Measurements from ENCODE around the gene ABLIM1.
"Not testable (repeated sequence)": the region's sequence is repeated elsewhere in the genome, so short reads cannot be mapped to it uniquely, and the experiment has no call there.

ABLIM1 gene

DNA sequence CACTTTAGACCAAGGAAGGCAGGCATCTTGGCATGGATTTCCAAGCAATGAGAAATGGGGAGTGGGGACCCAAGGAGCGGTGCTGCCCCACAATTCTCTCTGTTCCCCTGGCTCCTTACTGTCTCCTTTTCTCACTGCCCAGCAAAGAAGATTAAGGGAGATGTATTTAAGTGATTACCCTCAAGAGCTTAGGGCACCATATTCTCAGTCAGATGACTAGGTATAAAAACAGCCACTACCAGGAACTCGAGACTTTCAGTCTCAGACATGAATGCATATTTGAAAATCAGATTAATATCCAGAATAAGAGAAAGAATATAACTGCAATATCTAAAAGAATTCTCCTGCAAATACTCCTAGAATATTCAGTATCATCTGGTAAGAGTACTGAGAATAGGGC is at the start of gene ABLIM1:
Gene ABLIM1 (minus strand): TSS at position 101 of the 400 bp plus-strand sequence. CDS start 75 bp downstream, at position 26.
- no peak for DNase-seq

DNA sequence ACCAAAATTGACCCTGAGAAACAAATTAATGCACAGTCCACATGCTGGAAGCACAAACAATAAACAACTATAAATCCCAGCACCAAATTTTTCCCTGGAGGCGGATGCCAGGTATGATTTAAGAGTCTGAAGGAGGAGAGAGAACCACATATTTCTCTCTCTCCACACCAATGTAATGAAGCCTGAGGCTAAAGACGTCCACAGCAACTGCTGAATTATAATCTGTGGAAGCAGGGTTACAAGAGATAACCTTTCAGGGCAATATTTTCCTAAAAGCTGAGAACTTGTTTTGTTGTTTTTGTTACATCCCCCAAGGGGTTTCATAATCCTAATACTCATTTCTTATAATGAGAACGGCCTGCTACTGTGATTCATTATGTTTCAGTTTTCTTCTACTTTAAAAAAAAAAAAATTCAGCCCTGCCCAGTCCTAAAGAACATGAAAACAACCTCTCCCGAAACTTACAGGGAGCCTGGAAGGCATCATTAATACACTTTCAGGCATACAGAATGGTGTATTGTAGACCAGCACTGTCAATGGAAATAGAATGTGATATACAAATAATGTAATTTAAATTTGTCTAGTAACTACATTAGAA is 48.5 kb upstream of the ABLIM1 start:
- DNase-seq, result no peak

DNA sequence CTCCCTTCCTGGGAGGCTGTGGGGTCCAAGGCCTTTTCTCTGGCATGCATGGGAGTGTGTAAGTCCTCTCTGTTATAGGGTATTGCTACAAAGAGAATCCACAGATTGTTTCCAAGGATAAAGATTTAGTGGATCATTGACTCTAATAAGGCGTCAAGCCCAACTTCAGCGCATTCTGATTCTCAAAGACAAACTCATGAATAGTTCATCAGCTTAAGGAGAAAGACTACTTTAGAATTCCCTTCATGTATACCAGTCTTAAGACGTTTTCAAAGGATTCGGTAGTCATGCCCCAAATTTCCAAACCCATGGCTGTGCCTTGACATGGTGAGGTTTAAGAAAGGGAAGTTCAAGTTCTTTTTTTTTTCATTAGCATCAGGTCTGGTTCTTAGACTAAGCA is 46.6 kb upstream of the ABLIM1 start:
- no peak for DNase-seq

DNA sequence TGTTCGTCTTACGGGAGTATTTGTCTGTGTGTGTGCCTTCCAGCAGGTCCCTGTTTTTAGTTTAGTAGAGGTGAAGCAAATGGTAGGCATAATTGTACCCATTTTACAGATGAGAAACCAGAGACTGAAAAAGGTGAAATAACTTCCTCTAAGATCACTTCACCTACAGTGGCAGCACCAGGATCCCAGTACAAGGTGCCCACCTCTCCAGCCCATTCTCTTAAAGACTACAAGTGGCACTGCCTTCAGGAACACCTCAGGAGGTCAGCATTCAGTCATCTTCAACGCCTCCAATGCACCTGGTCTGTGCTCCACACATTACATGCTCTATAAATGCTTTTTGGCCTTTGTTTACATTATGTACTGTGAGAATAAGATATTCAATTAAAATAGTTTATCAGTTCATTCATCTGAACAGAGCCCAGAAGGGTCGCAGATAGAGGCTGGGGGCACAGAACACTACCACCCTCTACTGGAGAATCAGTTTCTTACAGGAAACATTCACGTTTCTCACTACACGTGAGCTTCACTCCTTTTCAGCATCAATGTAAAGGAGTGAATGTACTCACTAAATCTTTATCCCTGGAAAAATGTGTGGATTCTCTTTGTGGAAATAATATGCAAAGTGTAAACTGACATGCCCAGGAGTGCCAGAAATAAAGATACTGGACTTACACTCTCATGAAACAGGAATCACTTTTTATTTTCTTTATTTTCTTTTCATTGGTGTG is 45.5 kb upstream of the ABLIM1 start:
- DNase-seq, result peak in 3 of 6 experiments; percentile 9 to 37 (median 26)

DNA sequence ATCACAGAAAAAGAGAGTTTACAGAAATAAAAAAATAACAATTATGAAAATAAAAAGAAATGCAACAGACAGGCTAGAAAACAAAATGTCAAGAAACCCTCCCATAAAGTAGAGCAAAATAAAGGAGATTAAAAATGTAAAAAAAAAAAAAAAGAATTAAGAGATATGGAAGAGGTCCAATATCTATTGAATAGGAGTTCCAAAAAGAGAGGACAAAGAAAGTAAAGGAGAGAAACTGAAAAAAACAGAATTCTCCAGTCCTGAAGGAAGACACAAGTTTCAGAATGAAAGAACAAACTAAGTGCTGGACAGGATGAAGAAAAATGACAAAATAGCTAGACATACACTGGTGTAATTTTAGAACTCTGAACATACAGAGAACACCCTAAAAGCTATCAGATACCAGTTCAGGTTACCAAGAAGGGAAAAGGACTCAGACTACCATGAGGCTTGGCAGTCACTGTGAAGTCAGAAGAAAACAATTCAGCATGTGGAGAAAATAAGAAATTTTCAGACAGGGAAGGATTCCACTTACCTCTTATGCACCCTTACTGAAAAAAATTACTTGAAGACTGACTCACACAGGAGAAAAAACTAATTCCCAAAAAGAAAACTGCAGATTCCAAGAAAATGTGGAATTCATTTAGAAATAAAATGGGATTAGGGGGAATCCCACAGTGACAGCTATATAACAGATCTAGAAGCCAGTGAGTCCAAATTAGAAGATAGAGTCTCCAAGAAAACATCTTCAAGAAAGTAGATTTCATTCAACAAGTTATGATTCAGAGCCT is 40.4 kb upstream of the ABLIM1 start:
- DNase-seq, result no peak

DNA sequence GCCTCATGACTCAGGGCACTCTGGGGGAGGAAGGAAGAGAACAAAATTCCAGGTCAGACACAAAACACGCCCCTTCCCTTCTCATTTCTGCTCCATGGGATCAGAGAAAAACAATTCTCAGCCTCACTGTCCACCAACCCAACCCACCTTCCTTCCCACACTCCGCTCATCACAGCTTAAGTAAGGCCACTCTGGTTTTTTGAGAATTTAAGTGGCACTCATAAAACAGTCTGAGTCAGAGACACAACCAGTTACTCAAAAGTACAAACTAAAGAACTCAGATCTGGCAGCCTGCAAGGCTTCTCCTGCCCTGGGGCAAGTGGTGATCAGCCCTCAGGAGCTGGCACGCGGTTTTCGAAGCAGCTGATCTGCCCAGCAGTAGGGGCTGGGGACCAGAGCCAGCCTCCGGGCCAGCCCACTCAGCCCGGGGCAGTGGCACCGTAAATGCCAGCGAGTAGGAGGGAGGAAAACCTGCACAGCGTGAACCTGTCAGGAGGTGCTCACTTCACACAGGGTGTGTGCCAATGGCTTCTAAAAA is 39.1 kb upstream of the ABLIM1 start:
- DNase-seq, result no peak

DNA sequence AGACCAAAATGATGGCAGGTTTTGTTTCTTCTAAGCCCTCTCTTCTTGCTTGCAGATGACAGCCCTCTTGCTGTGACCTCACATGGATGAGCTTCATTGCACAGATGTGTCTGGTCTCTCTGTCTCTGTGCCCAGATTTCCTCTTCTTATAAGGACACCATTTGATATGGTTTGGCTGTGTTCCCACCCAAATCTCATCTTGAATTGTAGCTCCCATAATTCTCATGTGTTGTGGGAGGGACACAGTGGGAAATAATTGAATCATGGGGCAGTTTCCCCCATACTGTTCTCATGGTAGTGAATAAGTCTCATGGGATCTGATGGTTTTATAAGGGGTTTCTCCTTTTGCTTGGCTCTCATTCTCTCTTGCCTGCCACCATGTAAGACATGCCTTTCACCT is 38.2 kb upstream of the ABLIM1 start:
- DNase-seq, result not testable (repeated sequence)

DNA sequence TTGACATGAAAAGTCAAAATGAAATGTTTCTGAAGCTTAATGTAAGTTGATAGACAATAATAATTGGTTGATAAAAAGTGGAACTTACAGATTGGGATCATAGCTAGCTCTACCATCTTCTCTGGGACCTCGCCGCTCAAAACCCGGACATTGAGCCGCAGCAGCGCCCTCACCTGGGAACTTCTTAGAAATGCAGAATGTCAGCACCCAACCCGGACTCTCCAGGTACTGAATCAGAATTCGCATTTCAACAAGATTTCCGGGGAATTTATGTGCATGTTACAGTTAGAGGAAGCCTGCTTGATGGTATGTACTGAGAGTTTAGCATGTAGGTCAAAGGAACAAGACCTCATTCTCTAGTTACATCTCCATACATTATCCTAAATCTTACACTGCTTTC is 36.7 kb upstream of the ABLIM1 start:
- DNase-seq, result peak in 2 of 6 experiments; percentile 2

DNA sequence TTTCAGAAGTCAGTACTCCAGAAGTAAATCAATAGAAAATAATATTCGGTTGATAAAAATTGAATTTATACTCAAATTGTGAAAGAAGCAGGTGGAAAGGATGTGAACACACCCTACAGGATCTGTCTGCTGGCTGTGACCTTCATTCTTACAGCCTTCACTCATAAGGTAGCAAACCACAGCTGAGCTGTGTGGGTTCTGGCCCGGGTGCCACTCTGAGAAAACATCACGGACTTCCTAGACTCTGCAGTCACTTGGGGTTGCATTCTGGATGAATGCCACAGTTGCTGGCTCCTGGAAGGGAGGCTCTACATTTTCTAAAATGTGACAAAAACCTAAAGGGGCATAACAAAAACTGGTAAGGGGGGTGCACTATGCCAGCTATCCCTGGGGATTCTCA is 36.0 kb upstream of the ABLIM1 start:
- DNase-seq, result peak in 1 of 6 experiments; percentile 2

DNA sequence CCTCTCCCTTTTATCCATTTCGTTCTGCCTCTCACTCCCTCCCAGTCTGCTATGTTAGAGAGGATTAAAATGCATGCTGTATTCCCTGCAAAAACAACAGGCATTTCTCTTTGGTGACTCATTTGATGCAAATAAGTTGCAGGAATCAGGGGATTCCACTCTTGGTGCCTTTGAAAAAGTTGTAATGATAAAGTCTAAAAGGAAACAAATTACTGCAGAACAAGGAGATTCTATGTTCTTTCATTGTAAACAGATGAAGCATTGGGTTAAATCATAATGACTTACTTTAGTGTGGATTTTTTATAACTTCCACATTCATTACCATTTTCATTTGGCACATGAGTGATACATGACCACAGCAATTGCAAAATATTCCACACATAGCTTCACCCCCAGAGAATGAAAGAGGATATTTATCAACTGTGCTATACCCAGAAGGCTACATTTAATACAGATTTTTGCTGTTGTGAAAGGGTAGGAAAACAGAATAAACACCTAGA is 33.4 kb upstream of the ABLIM1 start:
- DNase-seq, result no peak

DNA sequence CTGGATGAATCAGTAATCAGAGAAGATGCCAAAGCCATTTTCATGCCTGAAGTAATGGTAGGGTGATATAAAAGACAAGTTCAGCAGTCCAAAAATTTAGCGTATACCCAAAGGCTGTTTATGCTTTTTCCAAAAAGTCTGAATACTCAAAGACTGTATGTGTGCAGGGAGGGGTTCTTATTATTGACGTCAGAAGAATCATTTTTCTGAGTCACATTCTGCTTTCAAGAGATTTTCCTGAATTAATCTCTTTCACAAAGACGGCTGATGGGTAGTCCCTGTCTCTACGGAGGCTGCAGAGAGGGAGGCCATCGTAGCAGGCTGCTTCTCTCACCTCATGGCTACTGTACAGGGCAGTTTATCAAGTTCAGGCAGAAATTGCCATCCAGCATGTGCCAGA is 30.7 kb upstream of the ABLIM1 start:
- DNase-seq, result no peak

DNA sequence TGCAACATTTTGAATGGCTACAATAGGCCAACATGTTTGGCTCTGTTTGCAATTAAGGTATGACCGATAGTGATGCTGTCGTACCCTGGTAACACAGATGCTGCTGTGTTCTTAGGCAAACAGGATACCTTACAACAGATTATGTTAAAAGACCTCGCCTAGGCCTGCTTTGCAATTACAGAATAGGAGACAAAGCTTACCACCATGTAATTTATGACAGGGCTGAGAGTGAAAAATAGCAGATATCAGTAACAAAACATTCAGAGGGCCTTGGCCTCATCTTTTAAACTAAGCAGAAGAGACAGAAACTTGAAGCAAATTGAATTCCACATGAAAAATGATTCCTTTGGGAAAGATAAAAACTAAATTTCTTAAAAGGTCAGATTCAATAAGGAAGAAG is 29.4 kb upstream of the ABLIM1 start:
- DNase-seq, result no peak

DNA sequence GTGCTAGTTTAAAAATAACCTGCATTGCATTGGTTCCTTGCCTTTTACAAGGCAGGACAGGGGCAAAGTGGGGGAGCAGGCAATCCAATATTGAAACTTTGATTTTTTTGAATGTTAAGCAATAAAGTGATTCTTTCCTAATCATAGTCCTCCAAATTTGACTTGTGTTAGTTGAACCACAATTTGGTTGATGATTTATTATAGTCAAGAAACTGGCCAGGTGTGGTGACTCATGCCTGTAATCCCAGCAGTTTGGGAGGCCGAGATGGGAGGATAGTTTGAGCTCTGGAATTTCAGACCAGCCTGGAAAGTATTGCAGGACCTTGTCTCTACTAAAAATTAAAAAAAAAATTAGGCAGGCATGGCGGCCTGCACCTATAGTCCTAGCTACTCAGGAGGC is 27.9 kb upstream of the ABLIM1 start:
- DNase-seq, result no peak

DNA sequence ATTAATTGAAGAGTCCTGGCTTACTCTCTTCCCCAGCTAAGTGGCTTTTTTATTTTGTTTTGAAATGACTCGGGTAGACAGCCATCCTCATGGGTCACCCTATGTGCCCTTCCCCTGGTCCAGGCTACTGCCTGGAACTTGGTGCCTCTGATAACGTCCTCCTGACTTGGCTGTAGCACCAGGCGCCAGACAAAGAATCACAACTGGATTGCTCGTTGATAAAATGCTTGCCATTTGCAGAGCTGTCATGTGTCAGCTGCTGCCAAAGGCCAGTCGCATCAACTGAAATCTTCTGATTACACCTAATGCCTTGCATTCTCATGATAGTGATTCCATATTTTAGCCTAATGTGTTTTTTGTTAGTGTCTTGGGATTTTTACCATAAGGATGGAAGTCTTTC is 27.4 kb upstream of the ABLIM1 start:
- DNase-seq, result no peak

DNA sequence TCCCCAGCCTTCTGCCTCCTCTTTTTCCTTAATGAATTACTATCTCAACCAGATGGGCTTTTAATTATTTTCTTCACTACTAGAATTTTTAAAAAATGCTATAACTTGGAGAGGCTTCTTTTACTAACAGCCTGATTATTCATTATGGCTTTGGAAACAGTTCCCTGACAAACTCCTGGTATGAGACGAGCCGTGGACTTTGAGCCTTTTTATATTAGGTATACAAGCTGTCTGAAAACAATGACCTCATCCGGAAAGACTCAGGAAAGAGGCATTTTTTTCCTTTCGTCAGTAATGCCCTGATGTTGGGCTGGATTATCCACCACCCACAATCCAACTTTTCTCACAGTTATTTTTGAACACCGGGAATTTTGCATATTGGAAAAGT is 26.7 kb upstream of the ABLIM1 start:
- no peak for DNase-seq

DNA sequence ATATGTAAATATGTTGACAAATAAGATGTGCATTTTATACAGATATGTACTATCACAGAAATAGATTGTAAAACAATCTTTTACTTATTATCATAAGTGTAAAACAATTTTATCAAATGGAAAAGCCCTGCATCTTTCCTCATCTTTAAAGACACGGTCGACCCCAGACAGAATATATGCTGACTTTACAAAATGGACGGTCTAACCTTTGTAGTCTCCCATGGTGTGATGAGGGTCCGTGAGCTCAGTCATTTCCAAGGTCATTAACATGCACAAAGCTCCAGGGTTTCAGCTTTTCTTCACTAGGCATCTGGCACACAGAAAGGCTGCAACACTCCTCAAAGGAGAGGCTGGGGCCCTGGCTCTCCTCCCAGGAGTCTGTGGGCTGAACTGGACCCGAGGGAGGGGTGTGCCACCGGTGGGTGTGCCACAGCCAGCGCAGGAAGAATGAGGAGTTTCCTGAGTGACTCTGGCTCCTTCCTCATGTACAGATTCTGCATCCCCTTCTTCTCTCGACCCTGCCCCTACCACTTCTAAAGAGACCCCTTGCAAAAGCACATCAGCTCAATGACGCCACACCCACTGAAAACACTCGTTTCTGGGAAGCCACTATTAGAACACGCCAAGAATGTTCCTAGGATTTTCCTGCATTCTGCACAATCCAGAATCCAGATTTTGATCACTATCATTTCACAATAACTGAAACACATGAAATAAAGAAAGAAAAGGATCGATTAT is 26.2 kb upstream of the ABLIM1 start:
- DNase-seq, result no peak

DNA sequence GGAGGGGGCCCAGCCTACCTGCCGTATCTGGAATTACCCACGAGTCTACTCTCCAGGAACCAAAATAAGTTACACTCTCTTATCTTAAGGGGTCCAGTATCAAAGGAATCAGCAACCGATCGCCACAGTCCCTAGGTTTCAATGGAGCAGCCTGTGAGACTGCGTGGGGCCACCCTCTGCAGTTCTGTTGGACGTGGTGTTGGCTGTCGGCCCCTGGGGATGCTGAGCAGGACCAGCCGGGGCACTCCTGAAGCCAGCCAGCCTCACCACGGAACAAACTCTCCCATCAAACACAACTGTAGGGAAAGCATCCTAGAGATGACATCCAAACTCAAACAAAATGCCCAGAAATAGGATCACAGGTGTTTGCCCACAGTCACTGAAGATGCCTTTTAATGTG is 25.5 kb upstream of the ABLIM1 start:
- DNase-seq, result no peak

DNA sequence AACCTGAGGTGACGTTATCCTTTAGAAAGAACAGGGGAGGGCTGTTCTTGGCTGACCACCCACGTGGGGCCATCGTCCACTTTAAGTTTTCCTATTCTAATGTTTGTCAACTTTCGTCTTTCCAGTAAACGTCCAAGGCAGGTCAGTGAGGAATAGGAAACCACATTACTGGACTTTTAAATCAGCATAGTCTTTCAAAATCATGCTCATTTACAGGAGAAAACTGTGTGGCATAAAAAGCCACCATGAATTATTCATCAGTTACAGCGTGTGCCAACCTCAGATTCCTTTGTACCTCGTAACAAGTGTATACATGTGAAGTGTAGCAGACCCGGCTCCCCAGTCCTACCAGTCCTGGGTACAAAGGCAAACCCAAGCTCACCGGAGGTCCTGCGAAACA is 25.1 kb upstream of the ABLIM1 start:
- no peak for DNase-seq

DNA sequence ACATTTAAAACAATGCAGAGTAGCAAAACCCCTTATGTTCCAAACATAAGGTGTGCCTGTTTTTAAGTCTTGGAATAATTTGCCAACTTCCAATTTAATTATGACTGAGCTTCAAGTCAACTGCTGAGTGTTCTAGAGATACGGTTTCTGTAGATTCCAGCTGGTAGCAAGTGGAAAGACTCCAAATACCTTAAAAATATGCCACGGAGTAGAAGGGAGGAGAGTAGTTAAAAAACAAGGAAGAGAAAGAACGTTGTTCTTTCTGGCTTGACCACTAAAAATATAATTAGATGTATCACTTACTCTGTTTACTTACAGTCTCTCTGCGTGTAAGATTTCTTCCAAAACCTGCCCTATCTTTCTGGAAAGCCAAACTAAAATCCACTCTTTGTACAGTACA is 24.5 kb upstream of the ABLIM1 start:
- no peak for DNase-seq

DNA sequence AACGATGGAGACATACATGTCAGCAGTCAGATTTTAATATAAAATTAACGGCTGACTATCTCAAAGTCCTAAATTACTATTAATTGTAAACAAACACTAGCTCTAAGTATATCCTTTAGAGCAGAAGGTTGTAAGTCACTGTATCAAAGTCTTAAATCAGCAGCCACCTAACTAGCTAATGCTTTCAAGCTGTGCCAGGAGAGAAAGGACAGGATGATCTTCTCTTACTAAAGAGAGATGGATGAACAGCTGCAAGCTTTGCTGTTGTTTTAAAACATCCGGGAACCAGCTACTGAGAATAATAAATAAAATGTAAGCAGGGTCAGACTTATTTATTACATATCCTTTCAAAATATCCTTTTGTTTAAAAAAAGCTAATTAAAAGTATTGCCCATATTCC is 24.0 kb upstream of the ABLIM1 start:
- no peak for DNase-seq

DNA sequence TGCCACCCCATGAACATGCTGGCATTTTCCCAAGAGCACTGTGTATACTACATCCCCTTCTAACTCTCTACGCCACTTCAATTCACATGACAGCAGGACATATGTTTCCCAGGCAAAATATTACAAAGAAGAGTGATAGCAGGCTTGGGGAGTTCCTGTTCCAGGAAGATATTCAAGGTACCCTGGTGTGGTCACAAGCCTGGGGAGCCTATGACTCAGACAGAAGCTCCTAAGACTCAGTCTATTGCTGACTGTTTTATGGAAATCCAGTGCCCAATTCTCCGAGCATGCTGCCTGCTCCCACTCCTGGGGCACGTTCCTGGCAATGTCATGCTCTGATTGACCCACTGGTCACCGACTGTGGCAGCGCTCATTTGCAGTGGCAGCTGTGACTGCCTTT is 23.5 kb upstream of the ABLIM1 start:
- DNase-seq, result no peak

DNA sequence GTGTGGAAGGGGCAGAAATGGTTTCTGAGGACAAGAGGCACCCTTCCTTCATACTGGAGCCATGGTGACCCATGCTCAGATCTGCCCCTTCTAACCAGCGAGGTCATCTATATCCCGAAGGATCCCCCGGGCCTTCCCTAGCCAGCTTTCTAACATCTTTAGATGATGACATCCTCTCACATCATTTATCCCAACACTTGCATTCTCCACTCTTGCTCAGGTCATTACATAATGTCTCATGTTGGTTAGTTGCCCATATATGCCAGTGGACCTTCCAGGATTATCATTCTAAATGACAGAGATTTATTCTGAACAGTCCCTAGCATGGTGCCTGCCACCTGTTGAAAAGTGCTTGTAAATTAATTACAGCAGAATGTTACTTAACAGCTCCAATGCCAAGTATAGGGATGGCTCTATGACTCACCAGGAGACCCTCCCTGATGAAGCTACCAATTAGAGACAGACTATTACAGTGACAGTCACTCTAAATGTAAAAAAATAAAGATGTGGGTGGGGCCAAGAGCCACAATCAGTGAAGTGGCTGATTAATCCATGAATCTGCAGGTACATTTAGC is 22.6 kb upstream of the ABLIM1 start:
- no peak for DNase-seq

DNA sequence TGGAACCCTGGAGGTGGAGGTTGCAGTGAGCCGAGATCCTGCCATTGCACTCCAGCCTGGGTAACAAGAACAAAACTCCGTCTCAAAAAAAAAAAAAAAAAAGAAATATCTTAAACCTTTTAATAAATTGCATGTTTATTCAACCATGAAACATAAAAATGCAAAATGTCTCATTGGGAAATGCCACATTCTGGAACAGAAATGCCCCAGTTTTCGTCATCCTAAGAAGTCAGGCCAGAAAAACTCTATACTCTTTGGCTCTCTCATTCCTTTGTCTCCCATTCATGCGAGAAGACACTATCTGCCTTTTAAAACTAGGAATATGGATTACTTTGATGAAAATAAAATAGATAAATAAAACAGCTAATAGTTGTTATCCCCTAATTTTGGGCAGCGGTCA is 21.5 kb upstream of the ABLIM1 start:
- no peak for DNase-seq
